Hepatocyte (in vitro differentiated cells): ENCODE results near the gene FMN1. TPM values are rescaled to one million over a fixed set of nuclear protein-coding genes. Genes with fewer than 3 reads are reported as not detected.

Experiments used
- DNase-seq: peaks from one replicate; pipeline ENCODE4 v3.0.0-alpha.2; 2016; ENCODE audit warnings: low spot score
- H2AFZ ChIP-seq: fragments of 200-600 bp; sonication (generic); 2 replicates; pipeline ENCODE4 v1.6.0; 2016; ENCODE audit warnings: antibody characterized with exemption, mild to moderate bottlenecking
- H3K27ac ChIP-seq: fragments of 200-600 bp; sonication (generic); 2 replicates; pipeline ENCODE4 v1.5.1; 2016; ENCODE audit warnings: mild to moderate bottlenecking
- H3K27me3 ChIP-seq: fragments of 200-600 bp; sonication (generic); 2 replicates; pipeline ENCODE4 v1.6.1; 2016
- H3K36me3 ChIP-seq: fragments of 200-600 bp; sonication (generic); replicated peaks from 2 replicates; pipeline ENCODE4 v1.5.1; 2016; ENCODE audit warnings: low read depth; ENCODE audit not compliant: insufficient read depth
- H3K4me1 ChIP-seq: fragments of 200-600 bp; sonication (generic); 2 replicates; pipeline ENCODE4 v1.5.1; 2016; ENCODE audit warnings: mild to moderate bottlenecking, moderate library complexity; ENCODE audit not compliant: insufficient read depth
- H3K4me2 ChIP-seq: fragments of 200-600 bp; sonication (generic); 2 replicates; pipeline ENCODE4 v1.6.0; 2016
- H3K4me3 ChIP-seq: fragments of 200-600 bp; sonication (generic); 2 replicates; pipeline ENCODE4 v1.5.1; 2016; ENCODE audit warnings: mild to moderate bottlenecking
- H3K79me2 ChIP-seq: fragments of 200-600 bp; sonication (generic); 2 replicates; pipeline ENCODE4 v1.6.0; 2017; ENCODE audit warnings: mild to moderate bottlenecking
- H3K9me2 ChIP-seq: fragments of 200-600 bp; sonication (generic); replicated peaks from 2 replicates; pipeline ENCODE4 v1.6.0; 2017; ENCODE audit warnings: mild to moderate bottlenecking; ENCODE audit not compliant: insufficient read depth
- H3K9me3 ChIP-seq: fragments of 200-600 bp; sonication (generic); 2 replicates; pipeline ENCODE4 v1.5.1; 2016; ENCODE audit warnings: low read depth, mild to moderate bottlenecking
- H4K20me1 ChIP-seq: fragments of 200-600 bp; sonication (generic); 2 replicates; pipeline ENCODE4 v1.6.0; 2016; ENCODE audit warnings: mild to moderate bottlenecking; ENCODE audit not compliant: insufficient read depth, poor library complexity, severe bottlenecking
- EZH2 ChIP-seq: fragments of 200-600 bp; sonication (generic); IDR thresholded peaks from 2 replicates; pipeline ENCODE4 v1.6.1; 2016; ENCODE audit warnings: antibody characterized with exemption, mild to moderate bottlenecking, borderline replicate concordance
- EZH2phosphoT487 ChIP-seq: fragments of 200-600 bp; sonication (generic); IDR thresholded peaks from one replicate; pipeline ENCODE4 v1.6.1; 2018; ENCODE audit warnings: antibody characterized with exemption, mild to moderate bottlenecking, low read depth, moderate library complexity; ENCODE audit not compliant: unreplicated experiment, severe bottlenecking
- WGBS: methylation state at CpG from one replicate; pipeline ENCODE4 v1.1.6; 2016; ENCODE audit warnings: low lambda C conversion rate; ENCODE audit errors: missing lambda C conversion rate; 5-methylcytosine and 5-hydroxymethylcytosine counted together
- polyA plus RNA-seq: library from polyadenylated mRNA; unstranded; fragments of >200 nt; fragmentation: Nextera tagmentation; extraction: Ambion mirVana; gene quantifications from 2 replicates; pipeline ENCODE4 v1.2.1, GENCODE V29; 2016
- total RNA-seq: library from RNA; depleted of rRNA; stranded (reverse); fragments of >200 nt; gene quantifications from 2 replicates; pipeline ENCODE4 v1.2.3, GENCODE V29; 2014
- TF ChIP-seq, protein P1 (sequence below): fragments of 200-600 bp; sonication (generic); IDR thresholded peaks from 2 replicates; pipeline ENCODE4 v1.5.1; 2016; ENCODE audit warnings: antibody characterized with exemption, mild to moderate bottlenecking; ENCODE audit not compliant: poor library complexity

FMN1 gene
- total and polyA plus RNA-seq, 2 experiments from 2014 or later: 0.07 to 0.70 TPM

DNA sequence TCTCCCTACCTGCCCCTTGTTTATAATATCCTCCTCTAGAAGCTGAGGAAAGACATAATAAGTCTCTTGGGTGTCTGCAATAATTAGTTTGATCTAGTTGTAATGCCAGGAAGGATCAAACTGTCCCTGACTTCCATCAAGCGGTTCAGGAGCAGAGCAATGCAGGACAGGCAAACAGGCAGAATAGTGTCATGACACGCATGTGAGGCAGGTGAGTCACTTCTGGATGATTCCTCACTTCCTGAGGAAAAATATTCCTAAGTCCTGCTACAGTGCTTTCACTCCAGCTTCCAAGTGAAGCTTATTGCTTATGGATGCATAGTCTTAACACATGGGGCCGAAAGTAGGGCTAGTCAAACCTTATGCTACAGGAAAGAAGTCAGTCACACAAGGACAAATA lies 390.9 kb downstream of the FMN1 start:
- H3K36me3 ChIP-seq: no peaks in the 10 kb centered on the region
- TF ChIP-seq, protein P1, sequence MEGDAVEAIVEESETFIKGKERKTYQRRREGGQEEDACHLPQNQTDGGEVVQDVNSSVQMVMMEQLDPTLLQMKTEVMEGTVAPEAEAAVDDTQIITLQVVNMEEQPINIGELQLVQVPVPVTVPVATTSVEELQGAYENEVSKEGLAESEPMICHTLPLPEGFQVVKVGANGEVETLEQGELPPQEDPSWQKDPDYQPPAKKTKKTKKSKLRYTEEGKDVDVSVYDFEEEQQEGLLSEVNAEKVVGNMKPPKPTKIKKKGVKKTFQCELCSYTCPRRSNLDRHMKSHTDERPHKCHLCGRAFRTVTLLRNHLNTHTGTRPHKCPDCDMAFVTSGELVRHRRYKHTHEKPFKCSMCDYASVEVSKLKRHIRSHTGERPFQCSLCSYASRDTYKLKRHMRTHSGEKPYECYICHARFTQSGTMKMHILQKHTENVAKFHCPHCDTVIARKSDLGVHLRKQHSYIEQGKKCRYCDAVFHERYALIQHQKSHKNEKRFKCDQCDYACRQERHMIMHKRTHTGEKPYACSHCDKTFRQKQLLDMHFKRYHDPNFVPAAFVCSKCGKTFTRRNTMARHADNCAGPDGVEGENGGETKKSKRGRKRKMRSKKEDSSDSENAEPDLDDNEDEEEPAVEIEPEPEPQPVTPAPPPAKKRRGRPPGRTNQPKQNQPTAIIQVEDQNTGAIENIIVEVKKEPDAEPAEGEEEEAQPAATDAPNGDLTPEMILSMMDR: no peak
- TF ChIP-seq EZH2phosphoT487: no peak
- TF ChIP-seq EZH2: no peak
- H3K79me2 ChIP-seq: no peaks in the 10 kb centered on the region
- no peak overlapping the region for H3K27ac ChIP-seq
- 95% methylated on average over 3 of the region's 3 CpGs for WGBS
- no peak overlapping the region for H3K4me3 ChIP-seq
- H3K9me3 ChIP-seq: peaks cover 3% of the 10 kb centered on the region
- H3K4me1 ChIP-seq: no peaks in the 10 kb centered on the region
- no peak overlapping the region for H3K4me2 ChIP-seq
- H2AFZ ChIP-seq: no peak overlapping the region
- no peaks in the 10 kb centered on the region for H4K20me1 ChIP-seq
- H3K9me2 ChIP-seq: no peaks in the 10 kb centered on the region
- no peaks in the 10 kb centered on the region for H3K27me3 ChIP-seq
- no peak for DNase-seq

DNA sequence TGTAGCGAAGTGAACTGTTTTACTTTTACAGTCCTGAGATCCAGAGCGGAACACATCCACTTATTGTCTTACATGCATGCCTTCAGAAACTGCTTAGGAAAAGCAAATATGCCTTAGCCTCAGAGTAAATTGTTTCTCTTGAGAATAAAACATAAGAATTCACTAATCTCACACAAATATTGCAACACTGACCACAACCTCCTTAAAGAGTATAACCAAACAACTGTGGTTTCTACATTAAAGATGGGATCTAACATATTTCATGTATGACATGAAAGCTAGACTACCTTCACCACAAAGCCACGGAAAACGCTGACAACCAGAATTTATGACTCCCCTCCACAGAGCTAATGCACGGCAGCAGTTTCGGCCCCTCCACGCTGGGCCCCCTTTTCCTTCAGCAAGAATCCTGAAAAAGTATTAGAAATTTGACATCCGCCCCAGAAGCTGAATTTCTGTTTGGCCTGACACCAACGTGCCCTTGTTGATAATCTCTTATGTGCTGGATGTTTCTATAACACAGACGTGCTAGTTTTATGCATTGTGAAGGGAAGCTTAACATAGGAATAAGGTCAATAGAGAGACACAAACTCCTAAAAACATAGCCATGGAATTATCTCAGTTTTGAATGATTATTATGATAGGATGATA lies 392.1 kb downstream of the FMN1 start:
- H3K27ac ChIP-seq: no peak overlapping the region
- TF ChIP-seq EZH2 (no peak), EZH2phosphoT487 (no peak)
- TF ChIP-seq, protein P1: no peak

DNA sequence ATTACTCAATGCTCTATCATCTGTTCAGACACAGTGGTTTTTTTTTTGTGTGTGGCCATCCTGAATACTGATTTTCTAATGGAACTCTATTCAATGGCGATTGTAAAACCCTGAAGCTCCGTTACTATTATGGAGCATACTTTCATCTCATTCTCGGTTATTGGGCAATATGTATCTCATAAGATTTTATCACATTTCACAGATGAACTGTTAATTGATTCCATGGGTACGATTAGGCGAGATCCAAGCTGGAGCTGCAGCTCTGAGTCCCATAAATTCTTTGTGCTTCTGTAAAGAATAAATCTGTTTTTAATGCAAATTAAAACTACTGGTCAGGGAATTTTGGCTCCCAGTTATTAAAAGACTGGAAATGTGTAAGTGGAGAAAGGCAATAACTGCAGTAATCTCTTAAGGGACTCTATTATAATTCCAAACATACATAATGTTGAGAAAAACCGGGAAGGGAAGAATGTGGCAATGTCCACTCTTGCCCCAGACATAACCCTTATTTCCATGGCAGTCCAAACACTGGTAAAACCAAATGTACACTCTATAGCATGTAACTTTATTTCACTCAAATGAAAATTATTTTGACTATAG lies 394.5 kb downstream of the FMN1 start:
- Histone ChIP-seq H3K36me3 (no peaks in the 10 kb centered on the region), H3K9me3 (peaks cover 3% of the 10 kb centered on the region), H3K27me3 (no peaks in the 10 kb centered on the region), H2AFZ (no peak overlapping the region), H3K9me2 (no peaks in the 10 kb centered on the region), H3K79me2 (no peaks in the 10 kb centered on the region), H3K4me1 (no peaks in the 10 kb centered on the region), H4K20me1 (no peaks in the 10 kb centered on the region), H3K4me3 (no peak overlapping the region), H3K27ac (no peak overlapping the region), H3K4me2 (no peak overlapping the region)
- DNase-seq: no peak
- WGBS: 73% methylated on average over 6 of the region's 6 CpGs
- TF ChIP-seq EZH2 (no peak), EZH2phosphoT487 (no peak)
- TF ChIP-seq, protein P1: no peak

More for the DNA sequence above, 392.1 kb downstream of the FMN1 start:
- Histone ChIP-seq H4K20me1 (no peaks in the 10 kb centered on the region), H3K27me3 (no peaks in the 10 kb centered on the region), H3K36me3 (no peaks in the 10 kb centered on the region), H2AFZ (no peak overlapping the region), H3K4me3 (no peak overlapping the region), H3K4me1 (no peaks in the 10 kb centered on the region), H3K4me2 (peak overlapping the region; percentile 5), H3K79me2 (no peaks in the 10 kb centered on the region), H3K9me3 (peaks cover 3% of the 10 kb centered on the region), H3K9me2 (no peaks in the 10 kb centered on the region)
- DNase-seq: no peak
- 45% methylated on average over 10 of the region's 10 CpGs for WGBS
